ENCODE measurements around the gene CGAS. TPM values are rescaled to one million over a fixed set of nuclear protein-coding genes. Genes with fewer than 3 reads are reported as not detected.

The CGAS gene
- total RNA-seq, 1 experiment from 2014 or later, result 6.4 TPM

GRCh38 chr6:73487473-73487872, 35.4 kb upstream of the CGAS start:
- no peak for TF ChIP-seq USF1 (CRISPR knock-in tag; IDR thresholded peaks at IDR 0.05)
- TF ChIP-seq JUN (CRISPR knock-in tag; IDR thresholded peaks at IDR 0.05), result no peak
- no peak for TF ChIP-seq ZNF281 (CRISPR knock-in tag; IDR thresholded peaks at IDR 0.05)
- no peak for TF ChIP-seq ZNF232 (CRISPR knock-in tag; IDR thresholded peaks at IDR 0.05)
- no peak for TF ChIP-seq FOXJ3 (CRISPR knock-in tag; IDR thresholded peaks at IDR 0.05; ENCODE audit: borderline replicate concordance)
- TF ChIP-seq STAT6 (CRISPR knock-in tag; conservative IDR thresholded peaks at IDR 0.05; ENCODE audit: low read depth), result no peak
- TF ChIP-seq CREB1 (CRISPR knock-in tag; IDR thresholded peaks at IDR 0.05), result no peak
- TF ChIP-seq ZNF219 (CRISPR knock-in tag; IDR thresholded peaks at IDR 0.05; ENCODE audit: borderline replicate concordance), result no peak
- TF ChIP-seq EMX1 (CRISPR knock-in tag; IDR thresholded peaks at IDR 0.05), result no peak
- TF ChIP-seq NFE2L1 (CRISPR knock-in tag; IDR thresholded peaks at IDR 0.05), result no peak
- TF ChIP-seq CDX4 (CRISPR knock-in tag; IDR thresholded peaks at IDR 0.05; ENCODE audit: borderline replicate concordance), result no peak
- TF ChIP-seq TEAD4 (CRISPR knock-in tag; IDR thresholded peaks at IDR 0.05), result no peak
- no peak for TF ChIP-seq OVOL2 (CRISPR knock-in tag; IDR thresholded peaks at IDR 0.05; ENCODE audit: borderline replicate concordance)
- TF ChIP-seq ERG (CRISPR knock-in tag; IDR thresholded peaks at IDR 0.05), result no peak
- no peak for TF ChIP-seq IRF2 (CRISPR knock-in tag; IDR thresholded peaks at IDR 0.05; ENCODE audit: borderline replicate concordance, low read depth)
- no peak for TF ChIP-seq ZNF425 (CRISPR knock-in tag; conservative IDR thresholded peaks at IDR 0.05)
- TF ChIP-seq CREM (CRISPR knock-in tag; IDR thresholded peaks at IDR 0.05), result no peak
- no peak for TF ChIP-seq SP1 (CRISPR knock-in tag; conservative IDR thresholded peaks at IDR 0.05)
- H3K4me3 Mint-ChIP-seq, result no peak overlapping the region
- H3K36me3 Mint-ChIP-seq, result peaks cover 70% of the 10 kb centered on the region
- DNase-seq (ENCODE audit: low spot score) (no peak), ATAC-seq (no peak)
- ChIA-PET POLR2A (no interaction called here), CTCF (no interaction called here)
- H3K27ac Mint-ChIP-seq, result no peak overlapping the region
- H3K4me1 Mint-ChIP-seq, result no peaks in the 10 kb centered on the region
- H3K9me3 Mint-ChIP-seq, result peaks cover 9% of the 10 kb centered on the region; the same call in 1 of the 2 replicates
- H3K27me3 Mint-ChIP-seq (ENCODE audit: low read depth), result no peaks in the 10 kb centered on the region
